ACC112 (cell line): Measurements from ENCODE around the gene ANAPC10.

Experiments
- H2AFZ ChIP-seq: fragments of 200-600 bp; sonication (generic); one replicate; pipeline ENCODE4 v1.6.0; 2017; ENCODE audit warnings: antibody characterized with exemption, low read length; ENCODE audit not compliant: unreplicated experiment
- H3K27ac ChIP-seq: fragments of 200-600 bp; sonication (generic); 2 replicates; pipeline ENCODE4 v1.5.1; 2014; ENCODE audit warnings: low read depth, mild to moderate bottlenecking, antibody characterized with exemption, low read length, moderate library complexity
- H3K27me3 ChIP-seq: fragments of 200-600 bp; sonication (generic); 2 replicates; pipeline ENCODE4 v1.6.1; 2014; ENCODE audit warnings: mild to moderate bottlenecking, antibody characterized with exemption, low read length, moderate library complexity, mixed read lengths; ENCODE audit not compliant: insufficient read depth
- H3K36me3 ChIP-seq: fragments of 200-600 bp; sonication (generic); 2 replicates; pipeline ENCODE4 v1.6.1; 2016; ENCODE audit warnings: mild to moderate bottlenecking, antibody characterized with exemption, low read length, moderate library complexity, mixed read lengths; ENCODE audit not compliant: insufficient read depth
- H3K4me1 ChIP-seq: fragments of 200-600 bp; sonication (generic); one replicate; pipeline ENCODE4 v1.6.1; 2016; ENCODE audit warnings: low read length, mixed read lengths; ENCODE audit not compliant: insufficient read depth, unreplicated experiment, control insufficient read depth
- H3K4me3 ChIP-seq: fragments of 200-600 bp; sonication (generic); 2 replicates; pipeline ENCODE4 v1.5.1; 2014; ENCODE audit warnings: mild to moderate bottlenecking, low read depth, low read length
- H3K79me2 ChIP-seq: fragments of 200-600 bp; sonication (generic); one replicate; pipeline ENCODE4 v1.6.0; 2016; ENCODE audit warnings: low read length; ENCODE audit not compliant: control insufficient read depth, unreplicated experiment, insufficient read depth

Gene ANAPC10

GRCh38 chr4:145075742-145076468 is 22.1 kb downstream of the ANAPC10 start:
- H2AFZ ChIP-seq: no peak overlapping the region
- no peaks in the 10 kb centered on the region for H3K4me1 ChIP-seq
- peaks cover 30% of the 10 kb centered on the region for H3K79me2 ChIP-seq
- no peaks in the 10 kb centered on the region for H3K27me3 ChIP-seq
- no peak overlapping the region for H3K27ac ChIP-seq
- H3K36me3 ChIP-seq: peaks cover 11% of the 10 kb centered on the region; the same call in 1 of the 2 replicates
- no peak overlapping the region for H3K4me3 ChIP-seq

- H3K4me1 ChIP-seq: peaks cover 11% of the 10 kb centered on the region
- peaks cover 11% of the 10 kb centered on the region for H3K79me2 ChIP-seq
- no peak overlapping the region for H3K4me3 ChIP-seq
- H2AFZ ChIP-seq: no peak overlapping the region
- no peak overlapping the region for H3K27ac ChIP-seq
- no peaks in the 10 kb centered on the region for H3K27me3 ChIP-seq
- no peaks in the 10 kb centered on the region; the same call in 1 of the 2 replicates for H3K36me3 ChIP-seq
These were observed 26.4 kb downstream of the ANAPC10 start for GRCh38 chr4:145071560-145071959.

GRCh38 chr4:145069361-145069760 is 28.6 kb downstream of the ANAPC10 start:
- H3K4me1 ChIP-seq: peaks cover 18% of the 10 kb centered on the region
- H3K27ac ChIP-seq: no peak overlapping the region
- H3K36me3 ChIP-seq: no peaks in the 10 kb centered on the region
- no peak overlapping the region for H3K4me3 ChIP-seq
- H3K79me2 ChIP-seq: no peaks in the 10 kb centered on the region
- H2AFZ ChIP-seq: no peak overlapping the region
- no peaks in the 10 kb centered on the region for H3K27me3 ChIP-seq

GRCh38 chr4:145066063-145066501 is 31.9 kb downstream of the ANAPC10 start:
- H3K27me3 ChIP-seq: no peaks in the 10 kb centered on the region
- no peak overlapping the region for H2AFZ ChIP-seq
- no peak overlapping the region for H3K27ac ChIP-seq
- H3K36me3 ChIP-seq: no peaks in the 10 kb centered on the region
- H3K4me3 ChIP-seq: no peak overlapping the region
- H3K4me1 ChIP-seq: peaks cover 18% of the 10 kb centered on the region
- H3K79me2 ChIP-seq: no peaks in the 10 kb centered on the region

- H3K27ac ChIP-seq: no peak overlapping the region
- H3K27me3 ChIP-seq: no peaks in the 10 kb centered on the region
- no peak overlapping the region for H2AFZ ChIP-seq
- H3K4me3 ChIP-seq: no peak overlapping the region
- H3K4me1 ChIP-seq: peaks cover 6% of the 10 kb centered on the region
- H3K36me3 ChIP-seq: no peaks in the 10 kb centered on the region
- peaks cover 6% of the 10 kb centered on the region for H3K79me2 ChIP-seq
These were observed 36.6 kb downstream of the ANAPC10 start for GRCh38 chr4:145061318-145061920.

GRCh38 chr4:145058256-145058655 is 39.7 kb downstream of the ANAPC10 start:
- H3K27me3 ChIP-seq: no peaks in the 10 kb centered on the region
- H3K36me3 ChIP-seq: 0 out of 2 replicates have a peak, but pooled peaks cover 5% of the 10 kb centered on the region
- H3K79me2 ChIP-seq: peaks cover 6% of the 10 kb centered on the region
- H3K27ac ChIP-seq: no peak overlapping the region
- no peak overlapping the region for H2AFZ ChIP-seq
- H3K4me3 ChIP-seq: no peak overlapping the region
- no peaks in the 10 kb centered on the region for H3K4me1 ChIP-seq

GRCh38 chr4:145056325-145057130 is 41.5 kb downstream of the ANAPC10 start:
- Histone ChIP-seq H3K36me3 (0 out of 2 replicates have a peak, but pooled peaks cover 5% of the 10 kb centered on the region), H3K4me3 (no peak overlapping the region), H3K27me3 (no peaks in the 10 kb centered on the region), H2AFZ (no peak overlapping the region), H3K4me1 (no peaks in the 10 kb centered on the region), H3K79me2 (peaks cover 6% of the 10 kb centered on the region), H3K27ac (no peak overlapping the region)

- H2AFZ ChIP-seq: no peak overlapping the region
- H3K27ac ChIP-seq: no peak overlapping the region
- no peak overlapping the region for H3K4me3 ChIP-seq
- 0 out of 2 replicates have a peak, but pooled peaks cover 9% of the 10 kb centered on the region for H3K36me3 ChIP-seq
- peaks cover 6% of the 10 kb centered on the region for H3K79me2 ChIP-seq
- H3K27me3 ChIP-seq: no peaks in the 10 kb centered on the region
- no peaks in the 10 kb centered on the region for H3K4me1 ChIP-seq
These were observed 42.3 kb downstream of the ANAPC10 start for GRCh38 chr4:145055533-145056257.

- Histone ChIP-seq H3K4me1 (peaks cover 22% of the 10 kb centered on the region), H3K36me3 (peaks cover 12% of the 10 kb centered on the region; the same call in 1 of the 2 replicates), H3K4me3 (no peak overlapping the region), H3K79me2 (peaks cover 3% of the 10 kb centered on the region), H3K27me3 (no peaks in the 10 kb centered on the region), H2AFZ (no peak overlapping the region), H3K27ac (no peak overlapping the region)
These were observed 48.8 kb downstream of the ANAPC10 start for GRCh38 chr4:145049241-145049640.

GRCh38 chr4:145048817-145049216 is 49.2 kb downstream of the ANAPC10 start:
- Histone ChIP-seq H3K4me1 (peaks cover 26% of the 10 kb centered on the region), H3K36me3 (peaks cover 12% of the 10 kb centered on the region; the same call in 1 of the 2 replicates), H2AFZ (no peak overlapping the region), H3K27ac (no peak overlapping the region), H3K27me3 (no peaks in the 10 kb centered on the region), H3K4me3 (no peak overlapping the region), H3K79me2 (peaks cover 3% of the 10 kb centered on the region)
